ENCODE results near the gene STK17A.

DNA sequence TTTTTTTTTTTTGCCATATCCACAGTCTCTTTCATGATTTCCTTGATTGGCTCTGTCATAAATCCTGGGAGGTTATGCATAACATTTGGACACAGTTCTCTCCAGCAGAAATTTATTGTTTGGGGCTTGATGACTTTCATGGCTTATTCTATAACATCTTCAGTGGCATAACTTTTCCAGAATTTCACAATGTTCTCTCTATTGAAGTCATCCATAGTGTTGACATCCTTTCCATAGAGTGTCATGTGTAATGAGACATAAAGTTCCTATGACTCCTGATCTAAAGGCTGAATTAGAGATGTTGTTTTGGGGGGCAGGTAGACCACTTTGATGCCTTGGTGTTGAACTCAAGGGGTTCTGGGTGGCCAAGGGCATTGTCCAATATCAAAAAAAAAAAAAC is 36.7 kb upstream of the STK17A start:
- no peak for TF ChIP-seq FOXK2 (IDR thresholded peaks at IDR 0.05)
- no peak for TF ChIP-seq NFRKB (IDR thresholded peaks at IDR 0.05)
- no peak for TF ChIP-seq FOXM1 (IDR thresholded peaks at IDR 0.05; ENCODE audit: borderline replicate concordance)
- no peak for TF ChIP-seq SUZ12 (IDR thresholded peaks at IDR 0.05)

Measured in HEK293T (cell line).